Smooth muscle cell (in vitro differentiated cells): ENCODE results near the gene MPRIP. TPM values are rescaled to one million over a fixed set of nuclear protein-coding genes. Genes with fewer than 3 reads are reported as not detected.

Experiments used
- DNase-seq: peaks from one replicate; lab custom pipeline; 2025; ENCODE audit not compliant: unreplicated experiment; lab: John Stamatoyannopoulos, UW
- H2AFZ ChIP-seq: fragments of 200-600 bp; sonication (generic); 2 replicates; pipeline ENCODE4 v1.6.0; 2016; ENCODE audit warnings: antibody characterized with exemption, low read depth, mild to moderate bottlenecking
- H3F3A ChIP-seq: fragments of 200-600 bp; sonication (generic); 2 replicates; pipeline ENCODE4 v1.6.0; 2017; ENCODE audit warnings: antibody characterized with exemption, low read depth
- H3K27ac ChIP-seq: fragments of 200-600 bp; sonication (generic); 2 replicates; pipeline ENCODE4 v1.5.1; 2016; ENCODE audit warnings: low read depth, mild to moderate bottlenecking
- H3K27me3 ChIP-seq: fragments of 200-600 bp; sonication (generic); 2 replicates; pipeline ENCODE4 v1.6.1; 2016; ENCODE audit warnings: low read depth, mild to moderate bottlenecking
- H3K36me3 ChIP-seq: fragments of 200-600 bp; sonication (generic); 2 replicates; pipeline ENCODE4 v1.5.1; 2016; ENCODE audit warnings: low read depth
- H3K4me1 ChIP-seq: fragments of 200-600 bp; sonication (generic); 2 replicates; pipeline ENCODE4 v1.5.1; 2016; ENCODE audit warnings: low read depth
- H3K4me2 ChIP-seq: fragments of 200-600 bp; sonication (generic); 2 replicates; pipeline ENCODE4 v1.6.0; 2016; ENCODE audit warnings: mild to moderate bottlenecking
- H3K4me3 ChIP-seq: fragments of 200-600 bp; sonication (generic); 2 replicates; pipeline ENCODE4 v1.5.1; 2016; ENCODE audit warnings: mild to moderate bottlenecking
- H3K79me2 ChIP-seq: fragments of 200-600 bp; sonication (generic); 2 replicates; pipeline ENCODE4 v1.6.0; 2016; ENCODE audit warnings: low read depth, mild to moderate bottlenecking
- H3K9ac ChIP-seq: fragments of 200-600 bp; sonication (generic); 2 replicates; pipeline ENCODE4 v1.6.0; 2016; ENCODE audit warnings: low read depth
- H3K9me3 ChIP-seq: fragments of 200-600 bp; sonication (generic); replicated peaks from 2 replicates; pipeline ENCODE4 v1.5.1; 2016; ENCODE audit warnings: low read depth
- H4K20me1 ChIP-seq: fragments of 200-600 bp; sonication (generic); 2 replicates; pipeline ENCODE4 v1.6.0; 2016; ENCODE audit warnings: low read depth
- WGBS: methylation state at CpG from one replicate; pipeline ENCODE4 v1.1.7; 2016; ENCODE audit warnings: low lambda C conversion rate; 5-methylcytosine and 5-hydroxymethylcytosine counted together
- polyA plus RNA-seq: library from polyadenylated mRNA; unstranded; fragments of >200 nt; fragmentation: Nextera tagmentation; extraction: Ambion mirVana; gene quantifications from 2 replicates; pipeline ENCODE4 v1.2.1, GENCODE V29; 2016
- total RNA-seq: library from RNA; depleted of rRNA; stranded (reverse); fragments of >200 nt; gene quantifications from 2 replicates; pipeline ENCODE4 v1.2.3, GENCODE V29; 2014
- TF ChIP-seq, protein P1 (sequence below): fragments of 200-600 bp; sonication (generic); IDR thresholded peaks from 2 replicates; pipeline ENCODE4 v1.5.1; 2017; ENCODE audit warnings: borderline replicate concordance, mild to moderate bottlenecking, antibody characterized with exemption; ENCODE audit not compliant: insufficient read depth, poor library complexity, severe bottlenecking

The MPRIP gene
- total and polyA plus RNA-seq, 2 experiments from 2014 or later = 58.8 to 69.3 TPM

- Histone ChIP-seq H3K4me1 (no peaks in the 10 kb centered on the region), H3K27me3 (no peaks in the 10 kb centered on the region), H3K9ac (no peak overlapping the region), H3K36me3 (no peaks in the 10 kb centered on the region), H3K27ac (no peak overlapping the region), H3F3A (no peaks in the 10 kb centered on the region), H3K79me2 (no peaks in the 10 kb centered on the region), H3K4me3 (no peak overlapping the region), H3K4me2 (no peak overlapping the region), H3K9me3 (no peaks in the 10 kb centered on the region), H4K20me1 (no peaks in the 10 kb centered on the region), H2AFZ (no peak overlapping the region)
- 97% methylated on average over 59 of the region's 70 CpGs for WGBS
- DNase-seq = no peak
- TF ChIP-seq, protein P1, sequence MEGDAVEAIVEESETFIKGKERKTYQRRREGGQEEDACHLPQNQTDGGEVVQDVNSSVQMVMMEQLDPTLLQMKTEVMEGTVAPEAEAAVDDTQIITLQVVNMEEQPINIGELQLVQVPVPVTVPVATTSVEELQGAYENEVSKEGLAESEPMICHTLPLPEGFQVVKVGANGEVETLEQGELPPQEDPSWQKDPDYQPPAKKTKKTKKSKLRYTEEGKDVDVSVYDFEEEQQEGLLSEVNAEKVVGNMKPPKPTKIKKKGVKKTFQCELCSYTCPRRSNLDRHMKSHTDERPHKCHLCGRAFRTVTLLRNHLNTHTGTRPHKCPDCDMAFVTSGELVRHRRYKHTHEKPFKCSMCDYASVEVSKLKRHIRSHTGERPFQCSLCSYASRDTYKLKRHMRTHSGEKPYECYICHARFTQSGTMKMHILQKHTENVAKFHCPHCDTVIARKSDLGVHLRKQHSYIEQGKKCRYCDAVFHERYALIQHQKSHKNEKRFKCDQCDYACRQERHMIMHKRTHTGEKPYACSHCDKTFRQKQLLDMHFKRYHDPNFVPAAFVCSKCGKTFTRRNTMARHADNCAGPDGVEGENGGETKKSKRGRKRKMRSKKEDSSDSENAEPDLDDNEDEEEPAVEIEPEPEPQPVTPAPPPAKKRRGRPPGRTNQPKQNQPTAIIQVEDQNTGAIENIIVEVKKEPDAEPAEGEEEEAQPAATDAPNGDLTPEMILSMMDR = no peak
These were observed 163.3 kb downstream of the MPRIP start for GRCh38 chr17:17205368-17206123.

DNA sequence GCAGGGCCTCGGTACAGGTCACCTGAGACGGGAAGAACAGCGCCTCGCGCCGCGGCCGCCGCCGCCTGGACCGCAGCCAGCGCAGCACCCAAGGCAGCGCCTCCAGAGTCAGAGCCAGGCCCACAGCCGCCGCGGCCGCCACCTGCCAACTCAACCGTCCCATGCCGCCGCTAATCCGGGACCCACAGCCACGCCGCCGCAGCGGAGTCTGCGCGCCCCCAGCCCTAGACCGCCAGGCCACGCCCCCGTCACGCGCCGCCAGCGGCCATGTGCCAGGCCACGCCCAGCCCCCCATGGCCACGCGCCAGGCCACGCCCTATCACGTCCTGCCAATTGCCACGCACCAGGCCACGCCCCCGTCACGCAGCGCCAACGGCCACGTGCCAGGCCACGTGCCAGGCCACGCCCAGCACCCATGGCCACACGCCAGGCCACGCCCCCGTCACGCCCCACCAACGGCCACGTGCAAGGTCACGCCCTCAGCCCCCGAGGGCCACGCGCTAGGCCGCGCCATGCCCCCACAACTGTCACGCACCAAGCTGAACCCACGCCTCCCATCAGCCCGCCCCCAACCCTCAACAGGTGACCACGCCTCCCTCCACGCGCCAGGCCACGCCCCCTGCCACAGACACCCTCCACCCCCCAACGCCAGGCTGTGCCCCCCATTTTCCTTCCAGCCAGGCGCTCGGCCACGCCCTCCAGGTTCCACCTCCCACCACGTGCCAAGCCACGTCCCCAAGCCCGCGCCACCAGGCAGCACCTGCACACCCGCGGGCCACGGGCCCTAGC lies 164.1 kb downstream of the MPRIP start, which contains the start of gene PLD6:
Gene PLD6, minus strand, starts transcription at position 210 of the 789 bp plus-strand sequence. Its CDS starts 47 bp downstream, at position 163.
- H3K4me3 ChIP-seq = no peak within 1 kb of the TSS
- no peaks in the 10 kb centered on the region for H3K27me3 ChIP-seq
- H3K79me2 ChIP-seq = no peaks in the 10 kb centered on the region
- no peak within 1 kb of the TSS for H2AFZ ChIP-seq
- H3K9ac ChIP-seq = no peak within 1 kb of the TSS
- no peaks in the 10 kb centered on the region for H4K20me1 ChIP-seq
- no peaks in the 10 kb centered on the region for H3K9me3 ChIP-seq
- no peak within 1 kb of the TSS for H3K4me2 ChIP-seq
- no peak for DNase-seq
- no peaks in the 10 kb centered on the region for H3F3A ChIP-seq
- TF ChIP-seq, protein P1 = no peak
- 98% methylated on average over 35 of the region's 78 CpGs for WGBS
- no peaks in the 10 kb centered on the region for H3K36me3 ChIP-seq
- H3K27ac ChIP-seq = no peak within 1 kb of the TSS
- H3K4me1 ChIP-seq = no peaks in the 10 kb centered on the region

DNA sequence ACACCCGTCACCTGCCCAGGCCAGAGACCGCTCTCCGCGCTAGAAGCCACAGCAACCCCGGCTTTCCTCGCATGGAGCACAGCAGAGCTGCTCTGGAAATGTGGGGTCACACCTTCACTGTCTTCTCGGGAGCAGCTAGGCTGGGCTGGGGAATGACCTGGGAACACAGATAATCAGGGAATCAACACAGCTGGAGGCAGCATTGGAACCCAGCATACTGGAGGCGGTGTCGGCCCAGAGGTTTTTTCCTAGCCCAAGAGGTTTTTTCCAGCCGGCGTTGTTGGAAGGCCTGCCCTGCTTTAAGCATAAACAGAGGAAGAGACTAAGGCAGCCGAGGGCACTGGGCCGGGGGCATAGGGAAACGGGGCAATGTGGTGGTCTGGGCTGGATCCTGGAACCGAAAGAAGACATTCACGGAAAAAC lies 164.7 kb downstream of the MPRIP start:
- Histone ChIP-seq H3K9ac (no peak overlapping the region), H4K20me1 (no peaks in the 10 kb centered on the region), H3F3A (no peaks in the 10 kb centered on the region), H3K27me3 (no peaks in the 10 kb centered on the region), H3K4me3 (no peak overlapping the region), H3K36me3 (no peaks in the 10 kb centered on the region), H3K4me1 (no peaks in the 10 kb centered on the region), H2AFZ (no peak overlapping the region), H3K27ac (no peak overlapping the region), H3K9me3 (no peaks in the 10 kb centered on the region), H3K79me2 (no peaks in the 10 kb centered on the region), H3K4me2 (no peak overlapping the region)
- WGBS = 91% methylated on average over 16 of the region's 16 CpGs
- TF ChIP-seq, protein P1 = no peak
- no peak for DNase-seq
